Measurements from ENCODE around the gene EPB41L4B.

Gene EPB41L4B

GRCh38 chr9:109198736-109199382, 122.0 kb downstream of the EPB41L4B start:
- no peaks in the 10 kb centered on the region for H4K20me1 ChIP-seq (ENCODE audit: insufficient read depth, low read length, poor library complexity, severe bottlenecking)
- no peak overlapping the region for H3K4me3 ChIP-seq (ENCODE audit: low read length, poor library complexity, severe bottlenecking)
- no peaks in the 10 kb centered on the region for H3K9me3 ChIP-seq (ENCODE audit: insufficient read depth, low read depth, low read length)
- no peak for TF ChIP-seq EZH2phosphoT487 (IDR thresholded peaks at IDR 0.05; ENCODE audit: borderline replicate concordance)
- TF ChIP-seq, protein P1, sequence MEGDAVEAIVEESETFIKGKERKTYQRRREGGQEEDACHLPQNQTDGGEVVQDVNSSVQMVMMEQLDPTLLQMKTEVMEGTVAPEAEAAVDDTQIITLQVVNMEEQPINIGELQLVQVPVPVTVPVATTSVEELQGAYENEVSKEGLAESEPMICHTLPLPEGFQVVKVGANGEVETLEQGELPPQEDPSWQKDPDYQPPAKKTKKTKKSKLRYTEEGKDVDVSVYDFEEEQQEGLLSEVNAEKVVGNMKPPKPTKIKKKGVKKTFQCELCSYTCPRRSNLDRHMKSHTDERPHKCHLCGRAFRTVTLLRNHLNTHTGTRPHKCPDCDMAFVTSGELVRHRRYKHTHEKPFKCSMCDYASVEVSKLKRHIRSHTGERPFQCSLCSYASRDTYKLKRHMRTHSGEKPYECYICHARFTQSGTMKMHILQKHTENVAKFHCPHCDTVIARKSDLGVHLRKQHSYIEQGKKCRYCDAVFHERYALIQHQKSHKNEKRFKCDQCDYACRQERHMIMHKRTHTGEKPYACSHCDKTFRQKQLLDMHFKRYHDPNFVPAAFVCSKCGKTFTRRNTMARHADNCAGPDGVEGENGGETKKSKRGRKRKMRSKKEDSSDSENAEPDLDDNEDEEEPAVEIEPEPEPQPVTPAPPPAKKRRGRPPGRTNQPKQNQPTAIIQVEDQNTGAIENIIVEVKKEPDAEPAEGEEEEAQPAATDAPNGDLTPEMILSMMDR (conservative IDR thresholded peaks at IDR 0.05; ENCODE audit: low read length) = peak; percentile 40; the same call in 1 of the 2 replicates
- H3K36me3 ChIP-seq (ENCODE audit: insufficient read depth, low read length) = no peaks in the 10 kb centered on the region
- no peaks in the 10 kb centered on the region for H3K9me2 ChIP-seq (replicated peaks; ENCODE audit: low read depth, low read length)
- H3F3A ChIP-seq (ENCODE audit: low read depth) = no peaks in the 10 kb centered on the region
- no peaks in the 10 kb centered on the region for H3K4me1 ChIP-seq (ENCODE audit: insufficient read depth, low read length, poor library complexity, severe bottlenecking)
- no peaks in the 10 kb centered on the region for H3K79me2 ChIP-seq (ENCODE audit: insufficient read depth, low read length)
- H3K27me3 ChIP-seq (ENCODE audit: insufficient read depth, low read length, poor library complexity, severe bottlenecking) = no peaks in the 10 kb centered on the region
- no peak overlapping the region for H3K4me2 ChIP-seq (ENCODE audit: low read depth, low read length, poor library complexity, severe bottlenecking)
- no peak overlapping the region for H2AFZ ChIP-seq (ENCODE audit: low read length)
- no peak overlapping the region for H3K9ac ChIP-seq (ENCODE audit: low read depth, low read length, poor library complexity, severe bottlenecking)

- no peak overlapping the region for H3K4me3 ChIP-seq (ENCODE audit: low read length, poor library complexity, severe bottlenecking)
- no peak overlapping the region for H2AFZ ChIP-seq (ENCODE audit: low read length)
- H3K27me3 ChIP-seq (ENCODE audit: insufficient read depth, low read length, poor library complexity, severe bottlenecking) = no peaks in the 10 kb centered on the region
- no peaks in the 10 kb centered on the region for H3K9me2 ChIP-seq (replicated peaks; ENCODE audit: low read depth, low read length)
- no peaks in the 10 kb centered on the region for H3K9me3 ChIP-seq (ENCODE audit: insufficient read depth, low read depth, low read length)
- H3F3A ChIP-seq (ENCODE audit: low read depth) = no peaks in the 10 kb centered on the region
- H3K36me3 ChIP-seq (ENCODE audit: insufficient read depth, low read length) = no peaks in the 10 kb centered on the region
- H3K4me2 ChIP-seq (ENCODE audit: low read depth, low read length, poor library complexity, severe bottlenecking) = no peak overlapping the region
- no peaks in the 10 kb centered on the region for H3K4me1 ChIP-seq (ENCODE audit: insufficient read depth, low read length, poor library complexity, severe bottlenecking)
- no peaks in the 10 kb centered on the region for H3K79me2 ChIP-seq (ENCODE audit: insufficient read depth, low read length)
- TF ChIP-seq, protein P1 (conservative IDR thresholded peaks at IDR 0.05; ENCODE audit: low read length) = no peak
- no peak for TF ChIP-seq EZH2phosphoT487 (IDR thresholded peaks at IDR 0.05; ENCODE audit: borderline replicate concordance)
- no peaks in the 10 kb centered on the region for H4K20me1 ChIP-seq (ENCODE audit: insufficient read depth, low read length, poor library complexity, severe bottlenecking)
- no peak overlapping the region for H3K9ac ChIP-seq (ENCODE audit: low read depth, low read length, poor library complexity, severe bottlenecking)
These were observed 126.8 kb downstream of the EPB41L4B start for GRCh38 chr9:109193974-109194556.

- H2AFZ ChIP-seq (ENCODE audit: low read length) = 0 out of 2 replicates have a peak overlapping the region, but pooled peaks have one; percentile 44
- TF ChIP-seq EZH2phosphoT487 (IDR thresholded peaks at IDR 0.05; ENCODE audit: borderline replicate concordance) = no peak
- TF ChIP-seq, protein P1 (conservative IDR thresholded peaks at IDR 0.05; ENCODE audit: low read length) = peak; percentile 63
- H3K4me2 ChIP-seq (ENCODE audit: low read depth, low read length, poor library complexity, severe bottlenecking) = no peak overlapping the region
These were observed 128.0 kb downstream of the EPB41L4B start for GRCh38 chr9:109192732-109193361.

More at GRCh38 chr9:109192732-109193361, 128.0 kb downstream of the EPB41L4B start:
- Histone ChIP-seq H3K4me1 (ENCODE audit: insufficient read depth, low read length, poor library complexity, severe bottlenecking) (no peaks in the 10 kb centered on the region), H3K27me3 (ENCODE audit: insufficient read depth, low read length, poor library complexity, severe bottlenecking) (no peaks in the 10 kb centered on the region), H3K9me3 (ENCODE audit: insufficient read depth, low read depth, low read length) (no peaks in the 10 kb centered on the region), H3K9ac (ENCODE audit: low read depth, low read length, poor library complexity, severe bottlenecking) (no peak overlapping the region), H4K20me1 (ENCODE audit: insufficient read depth, low read length, poor library complexity, severe bottlenecking) (no peaks in the 10 kb centered on the region), H3F3A (ENCODE audit: low read depth) (no peaks in the 10 kb centered on the region), H3K4me3 (ENCODE audit: low read length, poor library complexity, severe bottlenecking) (no peak overlapping the region), H3K9me2 (replicated peaks; ENCODE audit: low read depth, low read length) (no peaks in the 10 kb centered on the region), H3K79me2 (ENCODE audit: insufficient read depth, low read length) (no peaks in the 10 kb centered on the region), H3K36me3 (ENCODE audit: insufficient read depth, low read length) (no peaks in the 10 kb centered on the region)
